ENCODE data around the gene ADGRG1. TPM values are rescaled to one million over a fixed set of nuclear protein-coding genes. Genes with fewer than 3 reads are reported as not detected.

Gene ADGRG1
- polyA plus RNA-seq, 1 experiment = 1.1 TPM

GRCh38 chr16:57632568-57632967, 4.1 kb downstream of the ADGRG1 start:
- POLR2A ChIA-PET = no interaction called here
- Histone ChIP-seq H3K36me3 (ENCODE audit: control insufficient read depth, insufficient read depth, low read length) (no peaks in the 10 kb centered on the region), H3K27me3 (ENCODE audit: control insufficient read depth, insufficient read depth, low read length) (peaks cover 3% of the 10 kb centered on the region), H3K4me3 (ENCODE audit: low read depth, low read length) (no peak overlapping the region)
- no peak for TF ChIP-seq CTCF (IDR thresholded peaks at IDR 0.05; ENCODE audit: insufficient read depth, low read depth, low read length)
- DNase-seq (ENCODE audit: low read depth) = no peak
- CTCF ChIA-PET = interaction anchor here (1.0 to 6.9 kb wide), 4 partner anchors 9 to 43 kb away, joined by 3 to 63 read pairs (median 6); no protein-coding TSS in a partner anchor

- Histone ChIP-seq H3K4me3 (ENCODE audit: low read depth, low read length) (no peak overlapping the region), H3K36me3 (ENCODE audit: control insufficient read depth, insufficient read depth, low read length) (no peaks in the 10 kb centered on the region), H3K27me3 (ENCODE audit: control insufficient read depth, insufficient read depth, low read length) (peaks cover 5% of the 10 kb centered on the region)
- no peak for DNase-seq (ENCODE audit: low read depth)
- ChIA-PET CTCF (interaction anchor here (1.0 to 6.9 kb wide), 4 partner anchors 8 to 44 kb away, joined by 3 to 63 read pairs (median 6); no protein-coding TSS in a partner anchor), POLR2A (no interaction called here)
- no peak for TF ChIP-seq CTCF (IDR thresholded peaks at IDR 0.05; ENCODE audit: insufficient read depth, low read depth, low read length)
Measured at GRCh38 chr16:57633383-57634064, 5.1 kb downstream of the ADGRG1 start.

GRCh38 chr16:57634171-57634570, 5.7 kb downstream of the ADGRG1 start:
- Histone ChIP-seq H3K4me3 (ENCODE audit: low read depth, low read length) (no peak overlapping the region), H3K36me3 (ENCODE audit: control insufficient read depth, insufficient read depth, low read length) (no peaks in the 10 kb centered on the region), H3K27me3 (ENCODE audit: control insufficient read depth, insufficient read depth, low read length) (peaks cover 5% of the 10 kb centered on the region)
- ChIA-PET CTCF (interaction anchor here (1.9 to 6.9 kb wide), 3 partner anchors 7 to 58 kb away, joined by 7 to 63 read pairs (median 8); no protein-coding TSS in a partner anchor), POLR2A (no interaction called here)
- TF ChIP-seq CTCF (IDR thresholded peaks at IDR 0.05; ENCODE audit: insufficient read depth, low read depth, low read length) = no peak
- DNase-seq (ENCODE audit: low read depth) = no peak

- ChIA-PET CTCF (interaction anchor here (1.9 to 6.9 kb wide), 2 partner anchors 13 to 59 kb away, joined by 7 to 63 read pairs; no protein-coding TSS in a partner anchor), POLR2A (no interaction called here)
- no peak overlapping the region for H3K4me3 ChIP-seq (ENCODE audit: low read depth, low read length)
- no peak for DNase-seq (ENCODE audit: low read depth)
- no peak for TF ChIP-seq CTCF (IDR thresholded peaks at IDR 0.05; ENCODE audit: insufficient read depth, low read depth, low read length)
- H3K36me3 ChIP-seq (ENCODE audit: control insufficient read depth, insufficient read depth, low read length) = no peaks in the 10 kb centered on the region
- H3K27me3 ChIP-seq (ENCODE audit: control insufficient read depth, insufficient read depth, low read length) = peaks cover 5% of the 10 kb centered on the region
Measured at GRCh38 chr16:57635266-57636097, 7.1 kb downstream of the ADGRG1 start.

GRCh38 chr16:57636184-57636583, 7.8 kb downstream of the ADGRG1 start:
- ChIA-PET POLR2A (no interaction called here), CTCF (interaction anchor here (1.9 to 6.9 kb wide), 2 partner anchors 12 to 60 kb away, joined by 7 to 63 read pairs; no protein-coding TSS in a partner anchor)
- peaks cover 5% of the 10 kb centered on the region for H3K27me3 ChIP-seq (ENCODE audit: control insufficient read depth, insufficient read depth, low read length)
- DNase-seq (ENCODE audit: low read depth) = no peak
- no peak for TF ChIP-seq CTCF (IDR thresholded peaks at IDR 0.05; ENCODE audit: insufficient read depth, low read depth, low read length)
- H3K4me3 ChIP-seq (ENCODE audit: low read depth, low read length) = no peak overlapping the region
- H3K36me3 ChIP-seq (ENCODE audit: control insufficient read depth, insufficient read depth, low read length) = no peaks in the 10 kb centered on the region

Measured in BJ (cell line).